Ishikawa (cell line): ENCODE data around the gene IKZF3.
A peak's percentile ranks its signal among the peaks of the same experiment; 100 is the strongest.

Experiments
- CEBPB ChIP-seq: IDR thresholded peaks from 2 replicates; pipeline ENCODE4 v1.6.1; 2012
- CREB1 ChIP-seq: IDR thresholded peaks from 2 replicates; pipeline ENCODE4 v1.6.1; 2012; ENCODE audit warnings: low read depth
- EGR1 ChIP-seq: IDR thresholded peaks from 2 replicates; pipeline ENCODE4 v1.6.1; 2012
- EP300 ChIP-seq: IDR thresholded peaks from 2 replicates; pipeline ENCODE4 v1.6.1; 2012; ENCODE audit warnings: borderline replicate concordance
- FOXM1 ChIP-seq: IDR thresholded peaks from 2 replicates; pipeline ENCODE4 v1.6.1; 2012; ENCODE audit warnings: low read depth, borderline replicate concordance
- MAX ChIP-seq: IDR thresholded peaks from 2 replicates; pipeline ENCODE4 v1.6.1; 2012
- NFIC ChIP-seq: IDR thresholded peaks from 2 replicates; pipeline ENCODE4 v1.6.1; 2012
- RAD21 ChIP-seq: IDR thresholded peaks from 2 replicates; pipeline ENCODE4 v1.6.1; 2012; ENCODE audit warnings: low read depth
- REST ChIP-seq: IDR thresholded peaks from 2 replicates; pipeline ENCODE4 v1.6.1; 2012; ENCODE audit warnings: low read depth, mild to moderate bottlenecking
- TAF1 ChIP-seq: IDR thresholded peaks from 2 replicates; pipeline ENCODE4 v1.6.1; 2012; ENCODE audit warnings: low read depth, mild to moderate bottlenecking
- TCF12 ChIP-seq: IDR thresholded peaks from 2 replicates; pipeline ENCODE4 v1.6.1; 2012; ENCODE audit warnings: low read depth
- TEAD4 ChIP-seq: IDR thresholded peaks from 2 replicates; pipeline ENCODE4 v1.6.1; 2012
- USF1 ChIP-seq: IDR thresholded peaks from 2 replicates; pipeline ENCODE4 v1.6.1; 2012
- YY1 ChIP-seq: IDR thresholded peaks from 2 replicates; pipeline ENCODE4 v1.6.1; 2012; ENCODE audit warnings: low read depth
- ZBTB7A ChIP-seq: IDR thresholded peaks from 2 replicates; pipeline ENCODE4 v1.6.1; 2012; ENCODE audit warnings: low read depth

The IKZF3 gene

GRCh38 chr17:39872751-39873150 lies 8.6 kb upstream of the IKZF3 start:
- TF ChIP-seq FOXM1 (no peak), RAD21 (peak; percentile 39)

GRCh38 chr17:39871801-39872200 lies 7.7 kb upstream of the IKZF3 start:
- TF ChIP-seq YY1 (no peak), ZBTB7A (no peak), NFIC (no peak), EP300 (no peak), MAX (no peak), TAF1 (no peak), CREB1 (no peak), FOXM1 (no peak)

- TF ChIP-seq USF1 (no peak), ZBTB7A (no peak), REST (no peak), CEBPB (no peak), CREB1 (no peak), MAX (no peak), NFIC (no peak), TCF12 (no peak), FOXM1 (no peak), RAD21 (no peak), EP300 (no peak), EGR1 (no peak), TAF1 (no peak), YY1 (no peak), TEAD4 (no peak)
These were observed 6.7 kb upstream of the IKZF3 start for GRCh38 chr17:39870776-39871175.

GRCh38 chr17:39868554-39868942 lies 4.4 kb upstream of the IKZF3 start:
- TF ChIP-seq TAF1 (no peak), TCF12 (no peak), USF1 (no peak), CEBPB (no peak), REST (no peak), MAX (no peak), FOXM1 (no peak), ZBTB7A (no peak), YY1 (no peak), NFIC (no peak), CREB1 (no peak), TEAD4 (no peak), EP300 (no peak), EGR1 (no peak)

- no peak for TF ChIP-seq TAF1
- no peak for TF ChIP-seq USF1
- TF ChIP-seq CEBPB: no peak
- TF ChIP-seq EGR1: no peak
- no peak for TF ChIP-seq CREB1
- TF ChIP-seq YY1: no peak
- no peak for TF ChIP-seq ZBTB7A
- TF ChIP-seq FOXM1: no peak
- no peak for TF ChIP-seq TCF12
- no peak for TF ChIP-seq RAD21
- TF ChIP-seq REST: no peak
- no peak for TF ChIP-seq MAX
- TF ChIP-seq EP300: no peak
- TF ChIP-seq TEAD4: no peak
- no peak for TF ChIP-seq NFIC
These were observed 3.9 kb upstream of the IKZF3 start, which contains the start of gene ZPBP2 for GRCh38 chr17:39867880-39868553. TSS of gene ZPBP2 (plus strand) at chr17:39868202. CDS start at chr17:39868355, 153 bp downstream.
